ENCODE measurements around the gene HDAC4.

Gene HDAC4

GRCh38 chr2:239385096-239386000, 15.5 kb downstream of the HDAC4 start:
- in situ Hi-C loops (cut with MboI; ENCODE audit: low sequenced_read_pairs): no loop called here

- in situ Hi-C loops (cut with MboI; ENCODE audit: low sequenced_read_pairs): no loop called here
These were observed 17.1 kb downstream of the HDAC4 start for GRCh38 chr2:239383759-239384156.

DNA sequence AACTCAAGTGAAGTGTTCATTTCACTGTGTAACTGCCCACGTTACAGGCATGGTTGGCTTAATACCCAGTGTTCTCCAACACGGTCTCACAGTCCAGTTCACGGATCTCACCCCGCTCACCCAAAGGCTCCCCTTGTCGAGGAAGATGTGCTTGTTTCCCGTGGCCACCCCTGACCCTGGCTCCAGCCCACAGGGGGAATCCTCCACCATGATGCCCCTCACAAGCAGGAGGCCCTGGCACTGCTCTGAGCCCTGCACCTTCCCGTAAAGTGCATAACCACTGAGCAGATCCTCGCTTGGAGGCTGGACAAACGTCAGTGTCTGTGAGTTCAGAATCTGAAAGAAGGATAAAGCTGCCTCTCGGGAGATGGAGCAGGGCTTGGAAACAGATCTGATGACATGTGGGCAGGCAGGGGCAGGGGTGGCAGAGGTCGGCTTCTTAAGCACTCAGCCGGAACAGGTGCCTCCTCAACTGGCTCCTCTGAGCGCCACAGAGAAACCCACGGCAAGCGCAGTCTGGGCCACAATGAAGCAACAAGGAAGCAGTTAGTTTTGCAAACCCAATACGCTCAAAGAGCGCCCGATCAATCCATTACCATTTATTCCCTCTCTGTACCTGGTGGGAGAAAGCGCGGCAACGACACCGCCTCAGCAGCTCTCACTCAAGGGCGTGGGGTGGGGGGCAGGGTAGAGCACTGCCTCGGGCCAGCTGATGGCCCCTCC, 17.6 kb downstream of the HDAC4 start:
- in situ Hi-C loops (cut with MboI; ENCODE audit: low sequenced_read_pairs): no loop called here

- in situ Hi-C loops (cut with MboI; ENCODE audit: low sequenced_read_pairs): no loop called here
These were observed 18.4 kb downstream of the HDAC4 start for GRCh38 chr2:239382384-239382880.

DNA sequence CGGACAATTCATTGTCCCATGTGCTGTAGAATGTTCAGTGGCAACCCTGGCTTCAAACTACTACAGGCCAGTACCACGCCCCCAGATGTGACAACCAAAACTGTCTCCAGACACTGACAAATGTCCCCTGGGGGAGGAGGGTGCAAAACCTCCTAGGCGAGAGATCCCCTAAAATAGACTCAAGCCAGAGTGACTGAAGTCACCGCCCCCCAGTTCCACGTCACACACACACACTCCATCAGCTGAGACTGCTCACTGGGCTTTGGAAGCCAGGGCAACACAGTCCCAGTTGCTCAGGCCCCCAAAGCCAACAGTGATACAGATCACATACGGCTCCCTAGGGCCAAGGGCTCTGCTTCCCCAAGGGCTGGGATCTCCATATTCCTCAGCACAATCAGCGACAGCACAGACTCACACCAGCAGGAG, 19.1 kb downstream of the HDAC4 start:
- in situ Hi-C loops (cut with MboI; ENCODE audit: low sequenced_read_pairs): no loop called here

GRCh38 chr2:239380831-239381708, 19.8 kb downstream of the HDAC4 start:
- in situ Hi-C loops (cut with MboI; ENCODE audit: low sequenced_read_pairs): no loop called here

- in situ Hi-C loops (cut with MboI; ENCODE audit: low sequenced_read_pairs): no loop called here
These were observed 21.1 kb downstream of the HDAC4 start for GRCh38 chr2:239379641-239380170.

DNA sequence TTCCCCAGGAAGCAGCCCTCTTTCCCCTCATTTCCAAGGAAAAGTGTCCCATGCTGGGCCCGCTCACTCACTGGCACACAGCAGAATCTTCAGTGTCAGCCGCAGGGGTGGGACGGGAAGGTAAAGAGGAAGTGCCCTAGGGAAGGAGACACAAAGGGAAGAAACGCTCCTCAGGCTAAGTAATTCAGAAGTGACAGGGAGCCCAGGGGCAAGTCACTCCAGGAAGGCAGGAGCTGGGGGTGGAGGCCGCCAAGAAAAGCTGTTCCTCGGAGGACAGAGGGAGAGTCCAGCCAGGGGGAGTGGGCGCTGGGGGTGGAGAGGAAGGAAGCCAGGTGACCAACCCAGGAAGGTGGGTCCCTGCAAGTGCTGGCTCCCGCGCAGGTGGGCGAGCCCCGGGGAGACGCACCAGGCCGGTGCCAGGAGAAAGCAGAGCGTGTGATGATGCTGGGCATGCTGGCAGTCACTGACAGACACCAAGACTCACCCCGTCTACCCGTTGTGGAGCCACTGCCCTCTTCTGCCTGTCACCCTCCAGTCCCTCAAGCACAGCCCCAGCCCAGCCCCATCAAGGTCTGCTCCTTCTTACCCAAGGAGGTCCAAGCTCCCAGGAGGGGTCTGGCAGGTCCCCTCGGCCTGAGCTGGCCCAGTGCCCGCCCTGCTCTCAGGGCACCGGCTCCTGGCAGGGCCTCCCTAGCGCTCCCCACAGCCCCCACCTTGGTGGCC, 21.7 kb downstream of the HDAC4 start:
- in situ Hi-C loops (cut with MboI; ENCODE audit: low sequenced_read_pairs): no loop called here

DNA sequence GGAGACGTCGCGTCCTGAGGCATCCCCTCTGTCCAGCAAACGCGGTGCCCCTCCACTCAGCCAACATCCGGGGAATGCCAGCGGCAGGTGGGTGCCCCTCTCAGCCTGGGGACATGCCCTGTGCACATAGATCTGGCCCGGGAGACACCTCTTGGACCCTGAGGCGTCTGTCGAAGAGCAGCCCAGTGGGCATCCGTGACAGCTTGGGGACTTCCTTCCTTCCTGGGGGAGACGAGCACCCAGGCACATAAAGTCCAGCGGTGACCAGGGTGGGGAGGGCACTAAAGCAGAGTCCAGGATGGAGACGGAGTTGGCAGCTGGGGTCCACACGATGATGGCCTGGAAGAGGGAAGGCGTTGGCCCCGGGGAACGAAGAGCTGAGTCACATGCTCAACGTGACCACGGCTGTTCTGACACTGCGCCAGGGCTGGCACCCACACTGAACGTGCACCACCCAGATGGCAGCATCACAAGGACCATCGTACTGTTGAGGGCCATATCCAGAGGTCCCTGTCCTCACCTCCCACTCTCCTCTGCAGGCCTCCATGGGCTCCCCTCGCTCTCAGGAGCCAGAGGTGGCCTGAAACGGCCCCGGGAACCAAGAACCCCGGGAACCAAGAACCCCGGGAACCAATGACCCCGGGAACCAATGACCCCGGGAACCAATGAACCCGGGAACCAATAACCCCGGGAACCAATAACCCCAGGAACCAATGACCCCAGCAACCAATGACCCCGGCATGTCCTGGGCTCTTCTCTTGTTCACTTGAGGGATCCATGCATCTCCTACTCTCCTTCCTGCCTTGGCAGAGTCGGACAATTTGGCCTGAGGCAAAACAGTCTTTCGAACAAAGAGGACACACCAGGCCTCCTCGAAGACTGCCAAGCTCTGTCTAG, 22.6 kb downstream of the HDAC4 start:
- in situ Hi-C loops (cut with MboI; ENCODE audit: low sequenced_read_pairs): no loop called here

GRCh38 chr2:239377591-239377990, 23.2 kb downstream of the HDAC4 start:
- in situ Hi-C loops (cut with MboI; ENCODE audit: low sequenced_read_pairs): no loop called here

DNA sequence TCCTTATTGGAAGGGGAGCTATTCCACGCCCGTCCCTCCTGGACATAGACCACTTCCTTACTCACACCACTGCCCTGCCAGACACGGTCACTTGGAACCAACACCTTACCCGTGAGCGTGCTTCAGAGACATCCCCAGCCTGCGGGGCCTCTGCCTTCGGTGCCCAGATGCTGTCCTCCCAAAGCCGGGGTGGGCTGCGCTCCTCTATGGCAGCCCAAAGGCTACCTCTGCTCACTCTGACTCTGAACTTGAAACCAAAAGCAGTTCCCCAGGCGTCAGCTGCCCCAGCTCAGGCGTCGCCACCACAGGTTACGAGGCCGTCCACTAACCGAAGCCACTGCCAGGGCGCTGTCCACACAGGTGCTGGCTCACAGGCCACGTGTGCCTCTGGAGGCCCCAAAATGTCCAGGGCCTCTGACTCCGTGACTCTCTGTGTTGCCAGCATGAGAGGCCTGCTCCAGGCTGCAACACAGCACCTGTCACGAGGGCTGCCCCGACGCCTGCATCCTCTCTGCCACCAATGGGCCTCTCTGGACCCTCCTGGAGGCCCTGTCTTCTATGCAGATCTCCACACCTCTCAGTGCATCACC, 23.8 kb downstream of the HDAC4 start:
- in situ Hi-C loops (cut with MboI; ENCODE audit: low sequenced_read_pairs): no loop called here

DNA sequence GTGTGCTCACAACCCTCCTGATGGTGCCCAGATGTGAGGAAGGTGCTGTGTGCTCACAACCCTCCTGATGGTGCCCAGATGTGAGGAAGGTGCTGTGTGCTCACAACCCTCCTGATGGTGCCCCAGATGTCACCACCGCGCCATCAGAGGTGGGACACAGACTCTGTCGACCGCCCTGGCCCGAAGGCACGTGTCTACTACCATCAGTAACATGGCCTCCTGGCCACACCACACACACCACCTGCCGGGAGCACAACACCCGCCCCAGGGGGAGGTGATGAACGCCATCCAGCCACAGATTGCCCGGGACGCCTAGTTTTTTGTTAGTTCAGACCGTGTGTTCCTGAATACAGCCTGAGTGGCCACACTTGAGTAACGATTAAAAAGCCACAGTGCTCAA, 24.5 kb downstream of the HDAC4 start:
- in situ Hi-C loops (cut with MboI; ENCODE audit: low sequenced_read_pairs): no loop called here

DNA sequence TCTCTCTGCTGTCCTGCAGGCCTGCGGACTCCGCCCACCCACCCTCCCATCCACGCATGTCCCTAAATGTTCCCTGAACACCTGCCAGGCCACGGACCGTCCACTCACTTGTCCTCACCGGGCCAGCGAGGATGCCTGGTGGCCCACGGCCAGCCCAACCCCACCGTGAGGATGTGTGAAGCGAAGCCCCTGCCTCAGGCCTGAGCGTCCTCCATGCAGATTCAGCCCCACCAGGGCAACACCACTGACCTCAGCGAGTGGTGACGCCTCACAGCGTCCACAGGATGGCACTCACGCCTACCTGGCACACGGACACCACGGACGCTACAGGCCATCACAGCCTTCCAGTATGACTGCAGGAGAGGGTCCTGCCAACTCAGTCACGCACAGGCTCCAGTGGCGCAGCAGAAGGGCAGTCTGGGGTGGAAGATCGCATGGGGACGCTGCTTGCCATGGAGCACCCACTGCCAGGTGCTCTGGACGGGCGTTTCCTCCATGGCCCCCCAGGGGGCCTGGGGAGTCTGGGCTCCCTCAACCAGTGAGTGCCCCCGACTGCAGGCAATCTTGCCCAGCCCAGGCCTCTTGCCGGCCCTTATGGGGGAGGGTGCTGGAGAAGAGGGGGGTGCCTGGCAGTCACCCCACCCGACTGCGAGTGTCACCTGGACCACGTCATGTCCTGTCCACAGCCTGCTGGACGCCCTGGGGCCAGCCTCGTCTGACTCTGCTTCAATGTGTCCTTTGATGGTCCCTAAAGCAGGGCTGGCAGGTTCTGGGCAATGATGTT, 25.4 kb downstream of the HDAC4 start:
- in situ Hi-C loops (cut with MboI; ENCODE audit: low sequenced_read_pairs): no loop called here

DNA sequence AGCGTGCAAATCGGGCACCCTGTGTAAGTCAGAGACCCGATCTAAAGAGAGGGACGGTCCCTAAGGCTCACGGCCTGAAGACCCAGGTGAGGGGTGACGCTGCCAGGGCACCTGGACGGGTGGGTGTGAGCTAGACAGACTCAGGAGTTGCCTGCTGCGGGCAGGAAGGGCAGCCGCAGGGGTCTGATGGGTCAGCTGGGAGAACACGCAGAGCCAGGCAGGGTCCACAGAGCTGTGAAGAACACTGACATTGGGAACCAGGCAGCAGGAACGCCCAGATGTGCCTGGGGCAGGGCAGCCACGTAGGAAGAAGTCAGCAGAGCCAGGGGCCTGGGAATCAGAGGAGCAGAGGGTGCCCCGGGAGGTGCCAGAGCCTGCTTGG, 25.9 kb downstream of the HDAC4 start:
- in situ Hi-C loops (cut with MboI; ENCODE audit: low sequenced_read_pairs): no loop called here

- in situ Hi-C loops (cut with MboI; ENCODE audit: low sequenced_read_pairs): no loop called here
These were observed 28.0 kb downstream of the HDAC4 start for GRCh38 chr2:239372835-239373234.

- in situ Hi-C loops (cut with MboI; ENCODE audit: low sequenced_read_pairs): no loop called here
These were observed 28.8 kb downstream of the HDAC4 start for GRCh38 chr2:239371726-239372686.
